Hepatic stellate cell (primary cell): ENCODE measurements around the gene TRPM4.
A peak's percentile ranks its signal among the peaks of the same experiment; 100 is the strongest.
"Not testable (repeated sequence)": the region's sequence is repeated elsewhere in the genome, so short reads cannot be mapped to it uniquely, and the experiment has no call there.

Experiments
- DNase-seq: peaks from one replicate; pipeline ENCODE4 v3.0.0; 2011; ENCODE audit warnings: low spot score

Gene TRPM4

GRCh38 chr19:49127225-49127624 is 30.4 kb upstream of the TRPM4 start:
- not testable (repeated sequence) for DNase-seq

GRCh38 chr19:49127674-49128544 is 29.7 kb upstream of the TRPM4 start:
- DNase-seq: peak; percentile 98

- no peak for DNase-seq
These were observed 28.9 kb upstream of the TRPM4 start for GRCh38 chr19:49128545-49129237.

GRCh38 chr19:49129238-49129583 is 28.4 kb upstream of the TRPM4 start:
- DNase-seq: no peak

GRCh38 chr19:49130325-49130724 is 27.3 kb upstream of the TRPM4 start:
- no peak for DNase-seq

DNA sequence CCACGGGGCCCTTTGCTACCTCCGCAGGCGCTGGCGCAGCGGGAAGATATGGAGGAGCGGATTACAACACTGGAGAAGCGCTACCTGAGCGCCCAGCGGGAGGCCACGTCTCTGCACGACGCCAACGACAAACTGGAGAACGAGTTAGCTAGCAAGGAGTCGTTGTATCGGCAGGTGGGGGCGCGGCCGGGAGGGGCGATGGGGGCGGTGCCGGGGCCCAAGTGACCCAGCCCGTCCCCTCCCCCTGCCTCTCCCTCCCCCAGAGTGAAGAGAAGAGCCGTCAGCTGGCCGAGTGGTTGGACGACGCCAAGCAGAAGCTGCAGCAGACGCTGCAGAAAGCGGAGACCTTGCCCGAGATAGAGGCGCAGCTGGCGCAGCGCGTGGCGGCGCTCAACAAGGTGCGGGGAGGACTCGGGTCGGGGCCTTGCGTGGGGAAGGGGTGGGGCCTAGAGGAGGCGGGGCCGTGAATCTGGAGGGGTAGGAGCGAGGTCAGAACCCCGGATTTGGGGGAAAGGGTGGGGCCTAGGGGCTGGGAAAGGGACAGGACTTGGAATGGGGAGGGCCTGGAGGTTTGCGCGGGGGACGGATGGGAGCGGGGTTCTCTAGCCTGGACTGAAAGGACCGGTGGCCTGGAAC is 24.5 kb upstream of the TRPM4 start:
- DNase-seq: no peak

DNA sequence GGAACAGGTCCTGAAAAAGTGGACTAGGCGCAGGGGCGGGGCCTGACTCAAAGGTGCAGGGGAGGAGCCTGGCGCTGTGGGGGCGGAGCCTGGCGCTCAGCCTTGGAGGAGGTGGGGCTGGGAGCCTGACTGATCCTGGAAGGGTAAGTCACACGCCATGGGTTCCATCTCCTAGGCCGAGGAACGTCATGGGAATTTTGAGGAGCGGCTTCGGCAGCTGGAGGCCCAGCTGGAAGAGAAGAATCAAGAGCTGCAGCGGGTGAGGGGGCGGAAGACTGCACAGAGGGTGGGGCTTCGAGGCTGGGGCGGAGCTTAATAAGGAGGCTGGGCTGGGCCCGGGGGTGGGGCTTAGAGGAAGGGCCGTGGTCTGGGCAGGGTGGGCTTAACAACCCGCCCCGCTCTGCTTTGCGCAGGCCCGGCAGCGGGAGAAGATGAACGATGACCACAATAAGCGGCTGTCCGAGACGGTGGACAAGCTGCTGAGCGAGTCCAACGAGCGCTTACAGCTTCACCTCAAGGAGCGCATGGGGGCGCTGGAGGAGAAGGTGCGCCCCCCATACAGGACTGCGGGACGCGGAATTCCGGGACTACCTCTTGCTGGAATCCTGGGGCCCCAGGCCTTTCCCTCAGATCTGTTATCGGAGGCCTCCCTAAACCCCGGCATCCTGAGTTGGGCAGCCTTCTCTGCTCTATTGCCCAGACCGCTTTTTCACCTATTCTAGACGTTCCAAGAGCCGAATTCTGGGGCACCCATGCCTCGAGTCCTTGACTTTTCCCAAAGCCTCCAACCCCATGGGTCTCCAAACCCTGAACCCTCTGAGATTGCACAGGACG is 23.8 kb upstream of the TRPM4 start:
- peak; percentile 87 for DNase-seq

DNA sequence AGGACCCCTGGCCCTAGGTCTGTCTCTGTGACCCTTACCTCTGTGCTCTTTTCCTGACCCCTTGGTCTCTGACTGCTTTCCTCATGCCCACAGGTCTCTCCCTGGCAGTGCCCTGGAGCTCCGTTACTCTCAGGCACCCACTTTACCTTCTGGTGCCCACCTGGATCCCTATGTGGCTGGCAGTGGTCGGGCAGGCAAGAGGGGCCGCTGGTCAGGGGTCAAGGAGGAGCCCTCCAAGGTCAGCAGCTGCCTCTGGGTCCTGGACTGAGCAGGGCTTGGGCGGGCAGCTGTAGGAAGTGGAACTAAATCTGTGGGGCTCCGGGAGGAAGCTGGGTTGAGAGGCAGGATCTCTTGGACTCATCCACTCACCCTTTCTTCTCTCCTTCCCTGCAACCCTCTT is 21.9 kb upstream of the TRPM4 start:
- DNase-seq: no peak

- peak; percentile 72 for DNase-seq
These were observed 20.8 kb upstream of the TRPM4 start for GRCh38 chr19:49136771-49137171.

- no peak for DNase-seq
These were observed 16.6 kb upstream of the TRPM4 start for GRCh38 chr19:49140951-49141350.

DNA sequence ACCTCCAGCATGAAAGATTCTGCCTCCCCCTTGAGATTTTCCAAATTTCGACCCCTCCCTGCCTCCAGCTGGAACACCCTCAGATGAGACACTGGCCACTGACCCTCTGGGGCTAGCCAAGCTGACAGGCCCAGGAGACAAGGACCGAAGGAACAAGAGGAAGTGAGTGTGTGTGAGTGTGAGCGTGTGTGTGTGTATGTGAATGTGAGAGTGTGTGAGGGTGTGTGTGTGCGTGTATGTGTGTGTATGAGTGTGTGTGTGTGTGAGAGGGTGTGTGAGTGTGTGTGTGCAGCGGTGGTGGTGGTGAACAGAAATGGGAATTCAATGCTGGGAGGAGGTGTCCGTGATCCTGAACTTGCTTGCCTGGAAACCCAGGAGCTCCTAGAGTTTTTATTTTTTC is 16.2 kb upstream of the TRPM4 start:
- no peak for DNase-seq

- DNase-seq: peak; percentile 99
These were observed 14.7 kb upstream of the TRPM4 start for GRCh38 chr19:49142866-49143335.

DNA sequence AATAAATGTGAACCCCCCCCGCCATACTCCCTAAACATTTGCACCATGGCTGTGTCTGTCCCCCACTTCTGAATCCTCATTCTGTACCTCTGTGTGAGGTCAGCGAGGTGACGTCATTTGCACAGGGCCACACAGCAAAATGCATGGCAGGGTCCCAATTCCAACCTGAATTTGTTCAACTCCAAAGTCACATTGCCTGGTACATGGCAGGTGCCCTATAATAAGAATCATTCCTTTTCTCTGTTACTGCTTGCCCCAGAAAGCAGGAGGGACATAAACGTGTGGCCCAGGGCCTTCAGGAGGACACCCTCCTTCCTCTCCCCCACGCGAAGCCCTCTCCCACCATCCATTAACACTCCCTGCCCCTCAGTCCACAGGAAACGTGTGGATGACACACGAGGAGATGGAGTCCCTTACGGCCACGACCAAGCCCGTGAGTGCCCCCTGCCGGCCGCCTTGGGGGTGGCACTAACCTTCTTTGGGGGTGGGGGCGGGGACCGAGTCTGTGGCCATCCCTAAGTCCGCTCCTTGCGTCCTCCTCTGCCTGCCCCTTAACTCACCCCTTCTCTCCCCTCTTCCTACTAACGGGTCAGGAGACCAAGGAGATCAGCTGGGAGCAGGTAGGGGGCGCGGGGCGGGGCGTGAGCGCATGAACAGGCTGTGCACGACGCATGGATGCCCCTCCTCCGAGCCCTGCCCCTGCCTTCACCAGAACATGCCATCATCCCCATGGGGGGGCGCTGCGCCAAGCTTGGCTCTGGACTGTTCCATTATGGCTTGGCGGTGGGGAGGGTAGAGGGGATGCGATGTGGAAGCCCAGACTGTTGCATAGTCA is 11.8 kb upstream of the TRPM4 start:
- DNase-seq: peak; percentile 86

GRCh38 chr19:49146408-49146770 is 11.2 kb upstream of the TRPM4 start:
- DNase-seq: not testable (repeated sequence)

DNA sequence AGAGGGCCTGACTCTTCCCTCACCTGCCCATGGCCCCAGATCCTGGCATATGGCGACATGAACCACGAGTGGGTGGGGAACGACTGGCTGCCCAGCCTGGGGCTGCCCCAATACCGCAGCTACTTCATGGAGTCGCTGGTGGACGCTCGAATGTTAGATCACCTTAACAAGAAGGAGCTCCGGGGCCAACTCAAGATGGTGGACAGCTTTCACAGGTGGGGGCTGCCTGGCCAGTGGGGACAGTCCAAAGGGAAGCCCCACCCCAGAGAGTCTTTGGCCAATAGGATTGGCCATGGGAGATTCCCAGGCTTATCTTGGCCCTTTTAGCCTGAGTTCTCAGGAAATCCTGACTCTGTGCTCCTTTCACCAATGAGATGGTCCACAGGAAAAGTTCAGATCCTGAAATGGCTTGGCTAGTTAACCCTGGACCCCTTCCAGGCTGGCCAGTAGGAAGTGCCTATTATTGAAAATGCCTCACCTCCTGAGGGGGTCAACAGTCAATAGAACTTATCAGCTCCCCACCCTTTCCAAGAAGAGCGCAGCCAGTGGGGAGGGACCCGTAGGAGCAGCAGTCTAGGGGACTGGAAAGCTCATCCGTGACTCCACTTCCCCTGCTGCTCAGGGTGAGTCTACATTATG is 9.4 kb upstream of the TRPM4 start:
- no peak for DNase-seq

DNA sequence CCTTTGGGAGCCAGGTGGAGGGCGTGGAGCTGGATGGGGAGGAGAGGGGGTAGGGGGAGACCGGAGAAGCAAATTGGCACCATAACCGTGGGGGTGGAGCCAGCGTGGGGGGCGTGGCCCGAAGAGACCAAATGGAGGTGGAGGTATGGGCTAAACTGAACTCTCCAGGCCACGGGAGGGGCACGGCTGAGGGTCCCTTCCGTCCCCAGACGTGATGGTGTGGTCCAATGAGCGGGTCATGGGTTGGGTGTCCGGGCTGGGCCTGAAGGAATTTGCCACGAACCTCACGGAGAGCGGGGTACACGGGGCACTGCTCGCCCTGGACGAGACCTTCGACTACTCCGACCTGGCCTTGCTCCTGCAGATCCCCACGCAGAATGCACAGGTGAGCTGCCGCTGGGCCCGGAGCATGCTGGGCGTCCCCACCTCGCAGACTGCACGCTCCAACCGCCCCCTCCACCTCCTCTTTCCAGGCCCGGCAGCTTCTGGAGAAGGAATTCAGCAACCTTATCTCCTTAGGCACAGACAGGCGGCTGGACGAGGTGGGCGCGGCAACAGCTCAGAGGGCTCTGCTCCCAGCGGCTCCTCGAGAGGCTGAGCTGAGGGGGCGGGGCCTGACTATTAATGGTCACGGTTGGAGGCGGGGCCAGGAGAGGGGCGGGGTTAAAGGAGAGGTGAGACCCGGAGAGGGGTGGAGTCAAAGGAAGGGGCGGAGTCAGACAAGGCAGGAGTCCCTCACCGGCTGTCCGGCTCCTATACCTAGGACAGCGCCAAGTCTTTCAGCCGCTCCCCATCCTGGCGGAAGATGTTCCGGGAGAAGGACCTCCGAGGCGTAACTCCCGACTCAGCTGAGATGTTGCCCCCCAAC is 8.6 kb upstream of the TRPM4 start:
- DNase-seq: peak; percentile 98

GRCh38 chr19:49149652-49150105 is 7.9 kb upstream of the TRPM4 start:
- DNase-seq: peak; percentile 87

- DNase-seq: peak; percentile 88
These were observed 7.3 kb upstream of the TRPM4 start for GRCh38 chr19:49150106-49150943.

- no peak for DNase-seq
These were observed 6.7 kb upstream of the TRPM4 start for GRCh38 chr19:49150944-49151243.
